Parathyroid adenoma (tissue), 2 donors: Measurements from ENCODE around the gene FXYD1.

Experiments used
- H2AFZ ChIP-seq: fragments of 300-600 bp; sonication (generic); one replicate; pipeline ENCODE4 v1.7.0; 2017; ENCODE audit warnings: antibody characterized with exemption, mild to moderate bottlenecking
- H3K27ac ChIP-seq: fragments of 300-600 bp; sonication (generic); one replicate; pipeline ENCODE4 v1.7.0; 2017
- H3K27me3 ChIP-seq: fragments of 300-600 bp; sonication (generic); one replicate; pipeline ENCODE4 v1.7.0; 2017; ENCODE audit warnings: low read length; ENCODE audit not compliant: control insufficient read depth, insufficient read depth
- H3K36me3 ChIP-seq: fragments of 300-600 bp; sonication (generic); one replicate; pipeline ENCODE4 v1.7.0; 2017; ENCODE audit warnings: low read length; ENCODE audit not compliant: control insufficient read depth, insufficient read depth
- H3K4me1 ChIP-seq: fragments of 300-600 bp; sonication (generic); one replicate; pipeline ENCODE4 v1.7.0; 2017; ENCODE audit warnings: control low read depth
- H3K4me2 ChIP-seq: fragments of 300-600 bp; sonication (generic); one replicate; pipeline ENCODE4 v1.7.0; 2017; ENCODE audit warnings: low read length
- H3K4me3 ChIP-seq: fragments of 300-600 bp; sonication (generic); one replicate; pipeline ENCODE4 v1.7.0; 2017; ENCODE audit warnings: low read depth, low read length
- H3K79me2 ChIP-seq: fragments of 300-600 bp; sonication (generic); one replicate; pipeline ENCODE4 v1.7.0; 2017; ENCODE audit warnings: control low read depth
- H3K9ac ChIP-seq: fragments of 300-600 bp; sonication (generic); one replicate; pipeline ENCODE4 v1.7.0; 2017; ENCODE audit warnings: mild to moderate bottlenecking
- H3K9me3 ChIP-seq: fragments of 300-600 bp; sonication (generic); one replicate; pipeline ENCODE4 v1.7.0; 2017; ENCODE audit warnings: low read length; ENCODE audit not compliant: control insufficient read depth
- CTCF ChIP-seq: fragments of 300-600 bp; sonication (generic); IDR thresholded peaks from one replicate; pipeline ENCODE4 v1.7.0; 2017; ENCODE audit warnings: antibody characterized with exemption, mild to moderate bottlenecking
- donor health status: primary hyperparathyroidism.

FXYD1 gene

GRCh38 chr19:35093941-35094647, 44.5 kb upstream of the FXYD1 start:
- no peak for TF ChIP-seq CTCF
- no peak overlapping the region for H3K4me3 ChIP-seq
- H3K4me1 ChIP-seq, result no peaks in the 10 kb centered on the region
- H3K9ac ChIP-seq, result no peak overlapping the region
- no peaks in the 10 kb centered on the region for H3K79me2 ChIP-seq
- H2AFZ ChIP-seq, result no peak overlapping the region
- H3K9me3 ChIP-seq, result no peaks in the 10 kb centered on the region
- no peak overlapping the region for H3K27ac ChIP-seq
- no peak overlapping the region for H3K4me2 ChIP-seq
- H3K27me3 ChIP-seq, result no peaks in the 10 kb centered on the region
- no peaks in the 10 kb centered on the region for H3K36me3 ChIP-seq

GRCh38 chr19:35094656-35095055, 44.0 kb upstream of the FXYD1 start:
- no peak overlapping the region for H2AFZ ChIP-seq
- no peak overlapping the region for H3K9ac ChIP-seq
- no peaks in the 10 kb centered on the region for H3K4me1 ChIP-seq
- no peak overlapping the region for H3K4me2 ChIP-seq
- no peak for TF ChIP-seq CTCF
- no peaks in the 10 kb centered on the region for H3K36me3 ChIP-seq
- no peak overlapping the region for H3K4me3 ChIP-seq
- no peaks in the 10 kb centered on the region for H3K79me2 ChIP-seq
- H3K27me3 ChIP-seq, result no peaks in the 10 kb centered on the region
- H3K9me3 ChIP-seq, result no peaks in the 10 kb centered on the region
- H3K27ac ChIP-seq, result no peak overlapping the region

GRCh38 chr19:35095667-35096368, 42.8 kb upstream of the FXYD1 start:
- Histone ChIP-seq H3K36me3 (no peaks in the 10 kb centered on the region), H2AFZ (no peak overlapping the region), H3K9me3 (no peaks in the 10 kb centered on the region), H3K27me3 (no peaks in the 10 kb centered on the region), H3K4me1 (no peaks in the 10 kb centered on the region), H3K9ac (no peak overlapping the region), H3K79me2 (no peaks in the 10 kb centered on the region), H3K4me2 (no peak overlapping the region), H3K4me3 (no peak overlapping the region), H3K27ac (no peak overlapping the region)
- TF ChIP-seq CTCF, result no peak

- Histone ChIP-seq H3K9me3 (no peaks in the 10 kb centered on the region), H3K4me2 (no peak overlapping the region), H3K36me3 (no peaks in the 10 kb centered on the region), H3K27ac (no peak overlapping the region), H3K27me3 (no peaks in the 10 kb centered on the region), H3K4me3 (no peak overlapping the region), H3K79me2 (no peaks in the 10 kb centered on the region), H3K9ac (no peak overlapping the region), H3K4me1 (no peaks in the 10 kb centered on the region), H2AFZ (no peak overlapping the region)
- no peak for TF ChIP-seq CTCF
Measured at GRCh38 chr19:35098413-35099049, 40.1 kb upstream of the FXYD1 start.
